A549 (cell line): ENCODE results near the gene FAM13A. TPM values are rescaled to one million over a fixed set of nuclear protein-coding genes. Genes with fewer than 3 reads are reported as not detected.

Source experiments
- ATAC-seq, 2 experiments: fragments of 200-7000 bp in 1 of 2; fragments of >200 bp in 1 of 2; cut with Nextera tagmentation in 1 of 2; cut with Tn5 transposase in 1 of 2; 3 replicates each; pipeline versions ENCODE4 v1.8.0 to v1.9.1; 2018 to 2020; ENCODE audit warnings: mild to moderate bottlenecking in 1 of 2, moderate library complexity in 1 of 2
- CTCF ChIA-PET: fragments of 300-600 bp; sonication (Branson Sonifier 250); formaldehyde crosslinking; extraction: SDS; loops from one replicate; lab custom pipeline; 2021; ENCODE audit warnings: antibody characterized with exemption, inconsistent platforms; lab: Yijun Ruan, JAX
- POLR2A ChIA-PET: fragments of 350-600 bp; formaldehyde crosslinking; extraction: SDS; loops from one replicate; lab custom pipeline; 2021; ENCODE audit warnings: antibody characterized with exemption, inconsistent platforms; lab: Yijun Ruan, JAX
- DNase-seq, 2 experiments: peaks; one replicate each; pipeline versions ENCODE4 v3.0.0 to v3.0.0-alpha.2; 2011 to 2016; ENCODE audit warnings: low read depth in 1 of 2, low spot score in 1 of 2
- FAIRE-seq: peaks from 2 replicates; lab custom pipeline; 2011; peaks lifted over from hg19 to GRCh38; lab: Jason Lieb, UNC
- H3K27ac ChIP-seq, 2 experiments: fragments of >200 bp; sonication (Bioruptor Twin); formaldehyde crosslinking; 3 replicates each; pipeline ENCODE4 v1.5.1; 2016 to 2017
- H3K4me1 ChIP-seq: fragments of >200 bp; sonication (Bioruptor Twin); formaldehyde crosslinking; 3 replicates; pipeline ENCODE4 v1.6.1; 2016
- H3K4me2 ChIP-seq: fragments of >200 bp; sonication (Bioruptor Twin); formaldehyde crosslinking; 3 replicates; pipeline ENCODE4 v1.6.1; 2016
- H3K4me3 ChIP-seq: fragments of >200 bp; sonication (Bioruptor Twin); formaldehyde crosslinking; 3 replicates; pipeline ENCODE4 v1.5.1; 2016
- H3K9me3 ChIP-seq: fragments of >200 bp; sonication (Bioruptor Twin); formaldehyde crosslinking; 3 replicates; pipeline ENCODE4 v1.6.1; 2016
- CHD4 ChIP-seq: fragments of 200-600 bp; sonication (generic); IDR thresholded peaks from 2 replicates; pipeline ENCODE4 v1.6.1; 2016; ENCODE audit warnings: antibody characterized with exemption, mild to moderate bottlenecking, borderline replicate concordance
- ESRRA ChIP-seq: fragments of 150-350 bp; IDR thresholded peaks from 2 replicates; pipeline ENCODE4 v1.6.1; 2014; ENCODE audit warnings: mild to moderate bottlenecking, low read length, borderline replicate concordance
- FOSL2 ChIP-seq, 2 experiments: fragments of 450-650 bp in 1 of 2; fragments of >200 bp in 1 of 2; sonication (Bioruptor Twin) in 1 of 2; formaldehyde crosslinking; IDR thresholded peaks; 2 replicates each; pipeline versions ENCODE4 v1.5.0 to v1.6.1; 2016 to 2020; ENCODE audit warnings: mild to moderate bottlenecking in 1 of 2, moderate library complexity in 1 of 2
- GATA3 ChIP-seq: IDR thresholded peaks from 2 replicates; pipeline ENCODE4 v1.6.1; 2012; ENCODE audit warnings: borderline replicate concordance
- HES2 ChIP-seq: fragments of >200 bp; sonication (Bioruptor Twin); formaldehyde crosslinking; IDR thresholded peaks from 2 replicates; pipeline ENCODE4 v1.6.1; 2016
- HMGXB4 ChIP-seq: fragments of 250-450 bp; sonication (Bioruptor Pico); IDR thresholded peaks from 2 replicates; pipeline ENCODE4 v1.5.0; 2021; ENCODE audit warnings: mild to moderate bottlenecking, moderate library complexity, borderline replicate concordance
- MAFK ChIP-seq: fragments of 450-650 bp; IDR thresholded peaks from 2 replicates; pipeline ENCODE4 v1.6.1; 2014; ENCODE audit not compliant: partially characterized antibody
- MAZ ChIP-seq: fragments of 150-350 bp; IDR thresholded peaks from 2 replicates; pipeline ENCODE4 v1.6.1; 2014; ENCODE audit warnings: antibody characterized with exemption, low read depth, low read length, borderline replicate concordance
- NFE2L2 ChIP-seq: fragments of 150-350 bp; conservative IDR thresholded peaks from 2 replicates; pipeline ENCODE4 v1.6.1; 2014; ENCODE audit warnings: low read length
- PBX3 ChIP-seq: IDR thresholded peaks from 2 replicates; pipeline ENCODE4 v1.6.1; 2012
- PHF8 ChIP-seq: fragments of 200-600 bp; sonication (generic); IDR thresholded peaks from 2 replicates; pipeline ENCODE4 v1.6.1; 2016; ENCODE audit warnings: low read depth, mild to moderate bottlenecking, antibody characterized with exemption, moderate library complexity, borderline replicate concordance
- RAD21 ChIP-seq, 2 experiments: fragments of >200 bp in 1 of 2; sonication (Bioruptor Twin) in 1 of 2; formaldehyde crosslinking in 1 of 2; IDR thresholded peaks in 1 of 2; conservative IDR thresholded peaks in 1 of 2; 2 replicates in 1 of 2; 3 replicates in 1 of 2; pipeline ENCODE4 v1.6.1; 2012 to 2018; ENCODE audit warnings: inconsistent platforms in 1 of 2
- RCOR1 ChIP-seq: fragments of 150-350 bp; IDR thresholded peaks from 2 replicates; pipeline ENCODE4 v1.6.1; 2014; ENCODE audit warnings: antibody characterized with exemption, low read length, low read depth
- ZNF302 ChIP-seq: fragments of 250-450 bp; sonication (Bioruptor Pico); IDR thresholded peaks from 2 replicates; pipeline ENCODE4 v1.9.0; 2021; ENCODE audit warnings: inconsistent platforms, mild to moderate bottlenecking, moderate library complexity
- WGBS: methylation state at CpG from one replicate; pipeline ENCODE4 v1.1.6; 2017; ENCODE audit errors: missing lambda C conversion rate; 5-methylcytosine and 5-hydroxymethylcytosine counted together
- polyA plus RNA-seq, 4 experiments: library from polyadenylated mRNA; depleted of rRNA in 3 of 4; stranded (reverse); fragments of >200 nt; fragmentation: RNase III in 1 of 4; extraction: RNeasy Plus Mini Kit Qiagen cat#74134 plus additional on column Dnase treatment in 1 of 4; gene quantifications; 2 replicates in 3 of 4; 3 replicates in 1 of 4; pipeline ENCODE4 v1.2.3, GENCODE V29; 2011 to 2017
- TF ChIP-seq, protein P1 (sequence below): fragments of 150-350 bp; IDR thresholded peaks from 2 replicates; pipeline ENCODE4 v1.6.1; 2014; ENCODE audit warnings: low read depth, mild to moderate bottlenecking, low read length
- TF ChIP-seq, protein P2 (sequence below): fragments of >200 bp; sonication (Bioruptor Twin); formaldehyde crosslinking; IDR thresholded peaks from 3 replicates; pipeline ENCODE4 v1.5.1; 2016

FAM13A gene
- polyA plus RNA-seq, 2 of the 4 experiments (the other 2 are of a cell fraction), result 6.5 to 22.0 TPM

DNA sequence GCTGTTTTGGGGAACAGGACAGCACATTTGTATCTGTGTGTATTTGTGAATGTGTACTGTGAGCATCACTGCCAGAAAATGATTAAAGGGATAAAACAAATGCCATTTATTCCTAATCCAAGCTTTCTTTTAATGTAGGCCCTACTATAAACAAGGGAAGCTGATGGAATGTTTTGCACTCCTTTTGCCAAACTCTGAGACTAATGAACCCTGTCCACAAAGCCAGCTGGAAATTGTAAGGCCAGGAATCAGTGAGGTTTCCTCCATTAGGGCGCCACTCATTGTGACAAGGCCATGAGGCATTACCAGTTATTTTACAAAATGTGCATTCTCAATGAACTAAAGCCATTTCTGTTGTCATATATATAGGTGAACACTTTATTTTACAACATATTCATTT lies 196.4 kb downstream of the FAM13A start:
- ChIA-PET POLR2A (no interaction called here), CTCF (no interaction called here)
- ATAC-seq, result no peak
- H3K9me3 ChIP-seq, result no peaks in the 10 kb centered on the region
- TF ChIP-seq GATA3, result no peak
- TF ChIP-seq PHF8, result no peak
- TF ChIP-seq RCOR1, result no peak
- no peak for TF ChIP-seq CHD4
- TF ChIP-seq, protein P1, sequence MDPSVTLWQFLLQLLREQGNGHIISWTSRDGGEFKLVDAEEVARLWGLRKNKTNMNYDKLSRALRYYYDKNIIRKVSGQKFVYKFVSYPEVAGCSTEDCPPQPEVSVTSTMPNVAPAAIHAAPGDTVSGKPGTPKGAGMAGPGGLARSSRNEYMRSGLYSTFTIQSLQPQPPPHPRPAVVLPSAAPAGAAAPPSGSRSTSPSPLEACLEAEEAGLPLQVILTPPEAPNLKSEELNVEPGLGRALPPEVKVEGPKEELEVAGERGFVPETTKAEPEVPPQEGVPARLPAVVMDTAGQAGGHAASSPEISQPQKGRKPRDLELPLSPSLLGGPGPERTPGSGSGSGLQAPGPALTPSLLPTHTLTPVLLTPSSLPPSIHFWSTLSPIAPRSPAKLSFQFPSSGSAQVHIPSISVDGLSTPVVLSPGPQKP, result no peak
- no peak for TF ChIP-seq PBX3
- WGBS, result 100% methylated on average over 1 of the region's 1 CpG
- H3K4me2 ChIP-seq, result no peak overlapping the region
- no peak overlapping the region for H3K4me3 ChIP-seq
- H3K27ac ChIP-seq, result no peak overlapping the region
- no peak for FAIRE-seq
- H3K4me1 ChIP-seq, result peaks cover 10% of the 10 kb centered on the region; the same call in 2 of the 3 replicates
- DNase-seq, result no peak

DNA sequence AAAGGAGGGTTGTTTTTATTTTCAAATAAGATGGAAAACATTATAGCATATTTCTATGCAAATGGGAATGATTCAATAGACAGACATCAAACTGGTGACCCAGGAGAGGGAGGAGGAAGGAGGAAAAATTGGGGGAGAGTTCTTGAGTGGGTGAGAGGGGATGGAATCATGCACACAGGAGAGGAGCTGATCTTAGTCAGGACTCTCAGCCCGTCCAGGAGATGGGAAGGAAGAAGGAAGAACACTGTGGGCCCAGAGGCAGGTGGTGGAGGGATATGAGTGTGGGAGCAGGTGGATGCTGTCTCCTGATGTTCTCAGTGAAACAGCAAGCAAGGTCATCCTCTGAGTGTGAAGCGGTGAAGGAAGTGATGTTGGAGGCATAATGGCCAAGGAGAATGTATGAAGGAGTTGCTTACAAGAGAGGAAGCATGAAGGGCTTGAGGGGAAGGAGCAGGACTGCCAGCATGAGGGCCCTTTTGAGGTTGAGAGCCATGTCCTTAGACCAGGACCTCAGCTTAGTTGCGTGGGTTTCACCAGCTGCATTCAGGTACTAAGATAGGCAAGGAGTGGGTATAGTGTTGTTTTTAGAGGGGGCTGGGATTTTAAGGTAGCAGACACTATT lies 197.7 kb downstream of the FAM13A start:
- FAIRE-seq (no peak), ATAC-seq (no peak), DNase-seq (no peak)
- ChIA-PET CTCF (interaction anchor here (0.9 kb wide), 1 partner anchor 8 kb away, joined by 3 read pairs; no protein-coding TSS in a partner anchor), POLR2A (no interaction called here)
- no peaks in the 10 kb centered on the region for H3K9me3 ChIP-seq
- H3K4me3 ChIP-seq, result no peak overlapping the region
- WGBS, result 87% methylated on average over 3 of the region's 3 CpGs
- TF ChIP-seq, protein P2, sequence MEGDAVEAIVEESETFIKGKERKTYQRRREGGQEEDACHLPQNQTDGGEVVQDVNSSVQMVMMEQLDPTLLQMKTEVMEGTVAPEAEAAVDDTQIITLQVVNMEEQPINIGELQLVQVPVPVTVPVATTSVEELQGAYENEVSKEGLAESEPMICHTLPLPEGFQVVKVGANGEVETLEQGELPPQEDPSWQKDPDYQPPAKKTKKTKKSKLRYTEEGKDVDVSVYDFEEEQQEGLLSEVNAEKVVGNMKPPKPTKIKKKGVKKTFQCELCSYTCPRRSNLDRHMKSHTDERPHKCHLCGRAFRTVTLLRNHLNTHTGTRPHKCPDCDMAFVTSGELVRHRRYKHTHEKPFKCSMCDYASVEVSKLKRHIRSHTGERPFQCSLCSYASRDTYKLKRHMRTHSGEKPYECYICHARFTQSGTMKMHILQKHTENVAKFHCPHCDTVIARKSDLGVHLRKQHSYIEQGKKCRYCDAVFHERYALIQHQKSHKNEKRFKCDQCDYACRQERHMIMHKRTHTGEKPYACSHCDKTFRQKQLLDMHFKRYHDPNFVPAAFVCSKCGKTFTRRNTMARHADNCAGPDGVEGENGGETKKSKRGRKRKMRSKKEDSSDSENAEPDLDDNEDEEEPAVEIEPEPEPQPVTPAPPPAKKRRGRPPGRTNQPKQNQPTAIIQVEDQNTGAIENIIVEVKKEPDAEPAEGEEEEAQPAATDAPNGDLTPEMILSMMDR, result no peak
- no peak for TF ChIP-seq ESRRA
- TF ChIP-seq MAFK, result no peak
- TF ChIP-seq HES2, result no peak
- no peak for TF ChIP-seq HMGXB4
- TF ChIP-seq MAZ, result no peak
- no peak for TF ChIP-seq PBX3
- no peak for TF ChIP-seq RAD21 (conservative IDR thresholded peaks at IDR 0.05 in 1 of 2, IDR thresholded peaks at IDR 0.05 in 1 of 2)
- TF ChIP-seq FOSL2 (IDR thresholded peaks at IDR 0.05), result no peak
- no peak for TF ChIP-seq FOSL2 (CRISPR knock-in tag; IDR thresholded peaks at IDR 0.05)
- TF ChIP-seq, protein P1, result no peak
- no peak for TF ChIP-seq ZNF302 (CRISPR knock-in tag)
- no peak for TF ChIP-seq NFE2L2
- H3K4me1 ChIP-seq, result no peaks in the 10 kb centered on the region
- no peak overlapping the region for H3K4me2 ChIP-seq
- no peak overlapping the region for H3K27ac ChIP-seq
